NCI-H1436 treated with DMSO at 0.1 percent for 48 hours (cell line): Measurements from ENCODE around the gene SLC23A2.
"Not testable (repeated sequence)": the region's sequence is repeated elsewhere in the genome, so short reads cannot be mapped to it uniquely, and the experiment has no call there.

Experiments
- DNase-seq: peaks from one replicate; lab custom pipeline; 2025; lab: John Stamatoyannopoulos, UW

Gene SLC23A2

GRCh38 chr20:5001174-5002076 is at the start of gene SLC23A2:
Gene SLC23A2 (minus strand): TSS chr20:5001510. CDS start chr20:4932562, 68,948 bp downstream.
- DNase-seq: no peak

- DNase-seq: no peak
Observed at GRCh38 chr20:5046656-5047339, 45.5 kb upstream of the SLC23A2 start.

- no peak for DNase-seq
Observed at GRCh38 chr20:5045906-5046305, 44.6 kb upstream of the SLC23A2 start.

- no peak for DNase-seq
Observed at GRCh38 chr20:5044075-5044620, 42.8 kb upstream of the SLC23A2 start.

GRCh38 chr20:5041433-5041832 is 40.1 kb upstream of the SLC23A2 start:
- DNase-seq: no peak

- DNase-seq: no peak
Observed at GRCh38 chr20:5040345-5040744, 39.0 kb upstream of the SLC23A2 start.

- DNase-seq: no peak
Observed at GRCh38 chr20:5039889-5040288, 38.6 kb upstream of the SLC23A2 start.

GRCh38 chr20:5039255-5039657 is 37.9 kb upstream of the SLC23A2 start:
- no peak for DNase-seq

GRCh38 chr20:5036828-5037227 is 35.5 kb upstream of the SLC23A2 start:
- DNase-seq: no peak

GRCh38 chr20:5035518-5035917 is 34.2 kb upstream of the SLC23A2 start:
- DNase-seq: not testable (repeated sequence)

- no peak for DNase-seq
Observed at GRCh38 chr20:5033566-5033965, 32.3 kb upstream of the SLC23A2 start.

GRCh38 chr20:5031701-5032100 is 30.4 kb upstream of the SLC23A2 start:
- not testable (repeated sequence) for DNase-seq

- no peak for DNase-seq
Observed at GRCh38 chr20:5031206-5031557, 29.9 kb upstream of the SLC23A2 start.

GRCh38 chr20:5030348-5031205 is 29.3 kb upstream of the SLC23A2 start:
- DNase-seq: no peak

GRCh38 chr20:5028258-5029059 is 27.1 kb upstream of the SLC23A2 start:
- DNase-seq: not testable (repeated sequence)

- DNase-seq: no peak
Observed at GRCh38 chr20:5024982-5025381, 23.7 kb upstream of the SLC23A2 start.

GRCh38 chr20:5024103-5024502 is 22.8 kb upstream of the SLC23A2 start:
- DNase-seq: no peak

- not testable (repeated sequence) for DNase-seq
Observed at GRCh38 chr20:5023171-5023570, 21.9 kb upstream of the SLC23A2 start.

- DNase-seq: no peak
Observed at GRCh38 chr20:5020760-5021159, 19.4 kb upstream of the SLC23A2 start.

- DNase-seq: no peak
Observed at GRCh38 chr20:5013682-5014447, 12.6 kb upstream of the SLC23A2 start.
